T-cell (primary cell): Measurements from ENCODE around the gene TRMT44. TPM values are rescaled to one million over a fixed set of nuclear protein-coding genes. Genes with fewer than 3 reads are reported as not detected.

ENCODE experiments used
- ATAC-seq, 4 experiments: fragments of 200-7000 bp in 3 of 4; fragments of 150-1000 bp in 1 of 4; cut with Tn5 transposase; replicated peaks in 1 of 4; 1 replicate in 3 of 4; 2 replicates in 1 of 4; pipeline ENCODE4 v1.10.0; 2021; ENCODE audit warnings: moderate library complexity in 3 of 4, mild to moderate bottlenecking in 2 of 4, moderate number of reproducible peaks in 1 of 4
- CTCF ChIA-PET, 2 donors: fragments of 300-600 bp; sonication (Branson Sonifier 250); formaldehyde crosslinking; loops; one replicate each; lab custom pipeline; 2022; ENCODE audit warnings: antibody characterized with exemption in 2 of 2; lab: Charles Lee
- POLR2A ChIA-PET, 2 donors: fragments of 300-600 bp; sonication (Branson Sonifier 250); formaldehyde crosslinking; loops; one replicate each; lab custom pipeline; 2022; ENCODE audit warnings: antibody characterized with exemption in 2 of 2; lab: Charles Lee
- DNase-seq, 35 experiments: peaks; one replicate each; pipeline versions ENCODE4 v3.0.0 to v3.0.0-alpha.2; 2013 to 2023
- H3K27ac ChIP-seq: one replicate; pipeline ENCODE4 v1.5.1; 2013; ENCODE audit warnings: low read length
- H3K27me3 ChIP-seq, 2 experiments: replicated peaks in 1 of 2; 1 replicate in 1 of 2; 2 replicates in 1 of 2; pipeline versions ENCODE4 v1.6.1 to v1.7.0; 2013; ENCODE audit warnings: low read length in 1 of 2, mixed read lengths in 1 of 2; ENCODE audit not compliant: control insufficient read depth in 2 of 2, insufficient read depth in 2 of 2; ENCODE audit errors: extremely low read depth in 1 of 2
- H3K36me3 ChIP-seq, 2 donors: 1 replicate in 1 of 2; 2 replicates in 1 of 2; pipeline versions ENCODE4 v1.6.1 to v1.7.0; 2013; ENCODE audit warnings: low read length in 1 of 2; ENCODE audit not compliant: control insufficient read depth in 2 of 2, insufficient read depth in 1 of 2; ENCODE audit errors: extremely low read depth in 1 of 2
- H3K4me1 ChIP-seq, 2 experiments: 1 replicate in 1 of 2; 2 replicates in 1 of 2; pipeline versions ENCODE4 v1.6.1 to v1.7.0; 2013; ENCODE audit warnings: low read length in 2 of 2, mixed read lengths in 1 of 2; ENCODE audit not compliant: insufficient read depth in 2 of 2, control insufficient read depth in 1 of 2; ENCODE audit errors: extremely low read depth in 1 of 2
- H3K4me3 ChIP-seq, 2 donors: 1 replicate in 1 of 2; 2 replicates in 1 of 2; pipeline versions ENCODE4 v1.5.1 to v1.7.0; 2013; ENCODE audit warnings: mild to moderate bottlenecking in 2 of 2, low read length in 1 of 2, moderate library complexity in 1 of 2; ENCODE audit not compliant: control insufficient read depth in 1 of 2; ENCODE audit errors: extremely low read depth in 1 of 2
- H3K9me3 ChIP-seq: 2 replicates; pipeline ENCODE4 v1.7.0; 2013
- H3K27ac Mint-ChIP-seq, 2 donors: one replicate each; pipeline ENCODE4 v1.8.0; 2020 to 2021; ENCODE audit warnings: mild to moderate bottlenecking in 2 of 2, mixed read lengths in 2 of 2
- H3K27me3 Mint-ChIP-seq, 2 donors: one replicate each; pipeline ENCODE4 v1.8.0; 2021 to 2022; ENCODE audit warnings: mixed read lengths in 2 of 2
- H3K36me3 Mint-ChIP-seq: one replicate; pipeline ENCODE4 v1.8.0; 2021; ENCODE audit warnings: mixed read lengths
- H3K4me1 Mint-ChIP-seq, 3 donors: one replicate each; pipeline ENCODE4 v1.8.0; 2020 to 2022; ENCODE audit warnings: mixed read lengths in 3 of 3, mild to moderate bottlenecking in 1 of 3
- H3K4me3 Mint-ChIP-seq, 3 donors: one replicate each; pipeline ENCODE4 v1.8.0; 2020 to 2022; ENCODE audit warnings: mild to moderate bottlenecking in 3 of 3, mixed read lengths in 3 of 3, moderate library complexity in 3 of 3
- H3K9me3 Mint-ChIP-seq, 3 donors: one replicate each; pipeline ENCODE4 v1.8.0; 2020 to 2022; ENCODE audit warnings: mixed read lengths in 3 of 3
- WGBS: methylation state at CpG from one replicate; pipeline ENCODE4 v1.1.5; 2013; ENCODE audit warnings: missing lambda C conversion rate; ENCODE audit not compliant: insufficient coverage; 5-methylcytosine and 5-hydroxymethylcytosine counted together
- total RNA-seq, 35 experiments: library from RNA in 6 of 35; stranded (reverse) in 6 of 35; fragments of 120-200 nt in 1 of 35; gene quantifications; one replicate each; pipeline versions ENCODE4 v1.2.1 to v1.2.4 and lab custom pipeline; 2013 to 2026

Gene TRMT44
- total RNA-seq (10 to 100 TPM; 25.6 to 40.9 (median 35.3) TPM), total RNA-seq (lab: John Stamatoyannopoulos, UW) (18.8 to 72.2 (median 32.0) reads per million in 29 experiments)
- 18.9 TPM for total RNA-seq (2013)

GRCh38 chr4:8440492-8441311 is at the start of gene TRMT44, which contains the start of gene ACOX3:
Gene TRMT44 (plus strand): TSS chr4:8440777. CDS start chr4:8440823, 46 bp downstream.
Gene ACOX3 (minus strand): TSS chr4:8440723. CDS start chr4:8416521, 24,202 bp downstream.
- peaks cover 28 to 46% of the 10 kb centered on the region in 2 experiments for H3K4me1 ChIP-seq
- Mint-ChIP-seq H3K4me1 (peaks cover 84 to 93% (median 85%) of the 10 kb centered on the region in 3 donors), H3K27ac (peak within 1 kb of the TSS; percentile 98), H3K36me3 (peaks cover 3% of the 10 kb centered on the region), H3K9me3 (no peaks in the 10 kb centered on the region), H3K27me3 (peaks cover 0 to 2% of the 10 kb centered on the region in 2 donors), H3K4me3 (peak within 1 kb of the TSS; percentile 93 to 98 (median 98))
- H3K27me3 ChIP-seq, result no peaks in the 10 kb centered on the region
- H3K4me3 ChIP-seq, result peak within 1 kb of the TSS; percentile 62 to 99
- DNase-seq, result peak; percentile 79 to 98 (median 91)
- H3K27ac ChIP-seq, result peak within 1 kb of the TSS; percentile 90
- H3K9me3 ChIP-seq, result no peaks in the 10 kb centered on the region
- no peaks in the 10 kb centered on the region for H3K36me3 ChIP-seq
- POLR2A ChIA-PET, result interaction anchor here in 1 of 2 donors (0.6 to 1.2 kb wide), 2 partner anchors 10 to 282 kb away, joined by 3 to 16 read pairs; no protein-coding TSS in a partner anchor
- peak; percentile 90 to 93 (median 90) for ATAC-seq
- under 1% methylated on average over 53 of the region's 60 CpGs for WGBS
- CTCF ChIA-PET, result interaction anchor here in 1 of 2 donors (1.8 kb wide), 1 partner anchor 12 kb away, joined by 6 read pairs; no protein-coding TSS in a partner anchor

GRCh38 chr4:8391071-8391470 is 49.5 kb upstream of the TRMT44 start:
- Histone ChIP-seq H3K27ac (no peak overlapping the region), H3K27me3 (no peaks in the 10 kb centered on the region), H3K4me1 (no peaks in the 10 kb centered on the region), H3K36me3 (peaks cover 16 to 24% of the 10 kb centered on the region in 2 donors), H3K9me3 (no peaks in the 10 kb centered on the region), H3K4me3 (no peak overlapping the region)
- no peak overlapping the region for H3K27ac Mint-ChIP-seq
- DNase-seq, result no peak
- H3K36me3 Mint-ChIP-seq, result peaks cover 47% of the 10 kb centered on the region
- ChIA-PET CTCF (no interaction called here), POLR2A (no interaction called here)
- no peaks in the 10 kb centered on the region for H3K9me3 Mint-ChIP-seq
- no peaks in the 10 kb centered on the region for H3K4me1 Mint-ChIP-seq
- 100% methylated on average over 1 of the region's 7 CpGs for WGBS
- H3K27me3 Mint-ChIP-seq, result no peaks in the 10 kb centered on the region
- ATAC-seq, result no peak
- no peak overlapping the region for H3K4me3 Mint-ChIP-seq

- ATAC-seq (no peak), DNase-seq (no peak)
- H3K4me1 Mint-ChIP-seq, result no peaks in the 10 kb centered on the region
- ChIA-PET POLR2A (no interaction called here), CTCF (interaction anchor here in 1 of 2 donors (0.7 kb wide), 1 partner anchor 215 kb away, joined by 3 read pairs; no protein-coding TSS in a partner anchor)
- no peak overlapping the region for H3K4me3 Mint-ChIP-seq
- Histone ChIP-seq H3K4me3 (no peak overlapping the region), H3K9me3 (no peaks in the 10 kb centered on the region), H3K4me1 (no peaks in the 10 kb centered on the region), H3K36me3 (peaks cover 18 to 26% of the 10 kb centered on the region in 2 donors), H3K27me3 (no peaks in the 10 kb centered on the region), H3K27ac (no peak overlapping the region)
- H3K36me3 Mint-ChIP-seq, result peaks cover 52% of the 10 kb centered on the region
- no peaks in the 10 kb centered on the region for H3K9me3 Mint-ChIP-seq
- H3K27me3 Mint-ChIP-seq, result no peaks in the 10 kb centered on the region
- WGBS, result 77% methylated on average over 9 of the region's 9 CpGs
- no peak overlapping the region for H3K27ac Mint-ChIP-seq
Measured at GRCh38 chr4:8391972-8392371, 48.6 kb upstream of the TRMT44 start.

- ChIA-PET CTCF (no interaction called here), POLR2A (no interaction called here)
- Mint-ChIP-seq H3K9me3 (no peaks in the 10 kb centered on the region), H3K27me3 (no peaks in the 10 kb centered on the region), H3K36me3 (peaks cover 46% of the 10 kb centered on the region), H3K4me1 (no peaks in the 10 kb centered on the region), H3K4me3 (no peak overlapping the region), H3K27ac (no peak overlapping the region)
- ATAC-seq (no peak), DNase-seq (peak in 4 of 35 experiments; percentile 9 to 13 (median 12))
- no peak overlapping the region for H3K4me3 ChIP-seq
- peaks cover 22% of the 10 kb centered on the region in 2 donors for H3K36me3 ChIP-seq
- no peaks in the 10 kb centered on the region for H3K9me3 ChIP-seq
- H3K27me3 ChIP-seq, result no peaks in the 10 kb centered on the region
- 97% methylated on average over 13 of the region's 15 CpGs for WGBS
- no peaks in the 10 kb centered on the region for H3K4me1 ChIP-seq
- no peak overlapping the region for H3K27ac ChIP-seq
Measured at GRCh38 chr4:8392591-8393190, 47.9 kb upstream of the TRMT44 start.

- H3K9me3 ChIP-seq, result no peaks in the 10 kb centered on the region
- H3K4me3 Mint-ChIP-seq, result no peak overlapping the region
- H3K27me3 ChIP-seq, result no peaks in the 10 kb centered on the region
- no peaks in the 10 kb centered on the region for H3K4me1 Mint-ChIP-seq
- no peaks in the 10 kb centered on the region for H3K27me3 Mint-ChIP-seq
- peaks cover 42% of the 10 kb centered on the region for H3K36me3 Mint-ChIP-seq
- ChIA-PET POLR2A (no interaction called here), CTCF (no interaction called here)
- DNase-seq, result no peak
- H3K4me3 ChIP-seq, result no peak overlapping the region
- peaks cover 22% of the 10 kb centered on the region in 2 donors for H3K36me3 ChIP-seq
- no peak overlapping the region for H3K27ac Mint-ChIP-seq
- 77% methylated on average over 5 of the region's 8 CpGs for WGBS
- H3K4me1 ChIP-seq, result no peaks in the 10 kb centered on the region
- no peaks in the 10 kb centered on the region for H3K9me3 Mint-ChIP-seq
- H3K27ac ChIP-seq, result no peak overlapping the region
- no peak for ATAC-seq
Measured at GRCh38 chr4:8393593-8394038, 47.0 kb upstream of the TRMT44 start.

- Mint-ChIP-seq H3K4me3 (no peak overlapping the region), H3K36me3 (peaks cover 46% of the 10 kb centered on the region), H3K27me3 (no peaks in the 10 kb centered on the region), H3K9me3 (no peaks in the 10 kb centered on the region), H3K27ac (no peak overlapping the region), H3K4me1 (no peaks in the 10 kb centered on the region)
- Histone ChIP-seq H3K27ac (no peak overlapping the region), H3K27me3 (no peaks in the 10 kb centered on the region), H3K36me3 (peaks cover 18 to 23% of the 10 kb centered on the region in 2 donors), H3K4me3 (no peak overlapping the region), H3K9me3 (no peaks in the 10 kb centered on the region), H3K4me1 (no peaks in the 10 kb centered on the region)
- ChIA-PET CTCF (no interaction called here), POLR2A (no interaction called here)
- 90% methylated on average over 18 of the region's 19 CpGs for WGBS
- DNase-seq, result no peak
- ATAC-seq, result no peak
Measured at GRCh38 chr4:8394061-8394519, 46.5 kb upstream of the TRMT44 start.
